Stimulated activated CD8-positive, alpha-beta memory T cell treated with anti-CD3 and anti-CD28 coated beads, Interleukin-7, amount 100 ng/mL, for 4 hours (primary cell): ENCODE data around the gene SRM.
A peak's percentile ranks its signal among the peaks of the same experiment; 100 is the strongest.
"Not testable (repeated sequence)": the region's sequence is repeated elsewhere in the genome, so short reads cannot be mapped to it uniquely, and the experiment has no call there.

Experiments used
- DNase-seq, 2 donors: peaks; one replicate each; pipeline ENCODE4 v3.0.0-alpha.2; 2020; ENCODE audit warnings: low read depth in 2 of 2

SRM gene

GRCh38 chr1:11059968-11060830, at the start of gene SRM:
Gene SRM, minus strand, starts transcription at chr1:11060018. Its CDS starts 75 bp downstream, at chr1:11059943.
- peak; percentile 70 to 91 for DNase-seq

- no peak for DNase-seq
These were observed 49.4 kb upstream of the SRM start for GRCh38 chr1:11109047-11109760.

- no peak for DNase-seq
These were observed 47.8 kb upstream of the SRM start for GRCh38 chr1:11107599-11107998.

- DNase-seq: no peak
These were observed 45.8 kb upstream of the SRM start for GRCh38 chr1:11105586-11105985.

GRCh38 chr1:11101347-11101746, 41.5 kb upstream of the SRM start:
- DNase-seq: no peak

- not testable (repeated sequence) for DNase-seq
These were observed 41.0 kb upstream of the SRM start for GRCh38 chr1:11100806-11101205.

- no peak for DNase-seq
These were observed 40.3 kb upstream of the SRM start for GRCh38 chr1:11100149-11100493.

- peak; percentile 88 to 92 for DNase-seq
These were observed 39.7 kb upstream of the SRM start, which contains the start of gene EXOSC10 for GRCh38 chr1:11099310-11100148. Gene EXOSC10, minus strand, starts transcription at chr1:11099869. Its CDS starts 38 bp downstream, at chr1:11099831.

- DNase-seq: no peak
These were observed 39.1 kb upstream of the SRM start for GRCh38 chr1:11098931-11099309.

GRCh38 chr1:11083784-11084183, 24.0 kb upstream of the SRM start:
- not testable (repeated sequence) for DNase-seq

GRCh38 chr1:11080931-11081330, 21.1 kb upstream of the SRM start:
- no peak for DNase-seq

GRCh38 chr1:11078631-11079030, 18.8 kb upstream of the SRM start:
- DNase-seq: no peak

- DNase-seq: not testable (repeated sequence)
These were observed 13.6 kb upstream of the SRM start for GRCh38 chr1:11073398-11073797.

GRCh38 chr1:11072216-11072917, 12.5 kb upstream of the SRM start:
- no peak for DNase-seq

- DNase-seq: no peak
These were observed 11.8 kb upstream of the SRM start for GRCh38 chr1:11071463-11072215.

- DNase-seq: no peak
These were observed 11.1 kb upstream of the SRM start for GRCh38 chr1:11070876-11071275.

GRCh38 chr1:11068600-11069473, 9.0 kb upstream of the SRM start:
- no peak for DNase-seq

- no peak for DNase-seq
These were observed 8.1 kb upstream of the SRM start for GRCh38 chr1:11067716-11068599.

GRCh38 chr1:11065796-11066195, 6.0 kb upstream of the SRM start:
- no peak for DNase-seq
